Psoas muscle (tissue), 8 donors: Measurements from ENCODE around the gene GLB1L2. TPM values are rescaled to one million over a fixed set of nuclear protein-coding genes. Genes with fewer than 3 reads are reported as not detected.

Source experiments
- ATAC-seq, 4 donors: fragments of 200-7000 bp; cut with Tn5 transposase; one replicate each; pipeline ENCODE4 v1.9.1; 2020; ENCODE audit warnings: moderate library complexity in 3 of 4, mild to moderate bottlenecking in 2 of 4
- DNase-seq, 2 donors: peaks; one replicate each; pipeline ENCODE4 v3.0.0-alpha.2; 2020
- H3K27ac ChIP-seq: fragments of 200-600 bp; one replicate; pipeline ENCODE4 v1.8.0; 2022
- H3K27me3 ChIP-seq, 3 donors: fragments of 200-600 bp in 1 of 3; one replicate each; pipeline versions ENCODE4 v1.6.1 to v1.8.0; 2013 to 2022; ENCODE audit warnings: low read length in 2 of 3, mild to moderate bottlenecking in 2 of 3, moderate library complexity in 1 of 3; ENCODE audit not compliant: insufficient read depth in 3 of 3
- H3K36me3 ChIP-seq, 2 donors: fragments of 200-600 bp in 1 of 2; one replicate each; pipeline versions ENCODE4 v1.6.1 to v1.8.0; 2013 to 2022; ENCODE audit warnings: low read depth in 1 of 2, mild to moderate bottlenecking in 1 of 2, moderate library complexity in 1 of 2; ENCODE audit not compliant: insufficient read depth in 1 of 2
- H3K4me1 ChIP-seq: fragments of 200-600 bp; one replicate; pipeline ENCODE4 v1.8.0; 2022
- H3K4me3 ChIP-seq: fragments of 200-600 bp; one replicate; pipeline ENCODE4 v1.8.0; 2022; ENCODE audit warnings: mild to moderate bottlenecking
- H3K9me3 ChIP-seq: fragments of 200-600 bp; one replicate; pipeline ENCODE4 v1.8.0; 2022
- WGBS, 3 donors: extraction: QIAGEN DNeasy Blood & Tissue Kit; methylation state at CpG; one replicate each; pipeline versions ENCODE4 v1.1.6 to v1.1.7; 2013; 5-methylcytosine and 5-hydroxymethylcytosine counted together
- intact Hi-C, 2 donors: fragments of 100-400 bp; cut with DNase I; formaldehyde crosslinking; loops; one replicate each; pipeline versions ENCODE4 v1.11.0 to v1.14.2; 2022
- polyA plus RNA-seq, 3 donors: library from polyadenylated mRNA; stranded (reverse); fragments of 200-250 nt; gene quantifications; one replicate each; pipeline ENCODE4 v1.2.3, GENCODE V29; 2013
- total RNA-seq, 4 donors: library from RNA; stranded (reverse); fragmentation: NEBNext Ultra II Directional in 2 of 4; extraction: Animal tissue kit (Norgen Biotek cat#: 25700) in 2 of 4; gene quantifications; one replicate each; pipeline versions ENCODE4 v1.2.1 to v1.2.4, GENCODE V29; 2021 to 2023
- TF ChIP-seq, protein P1 (sequence below): fragments of 200-600 bp; IDR thresholded peaks from one replicate; pipeline ENCODE4 v1.8.0; 2022; ENCODE audit warnings: antibody characterized with exemption
- donor health status: healthy with polysubstance abuse.
- donor health status: DM: no; HTN: no; CAD: no; lungs with moderate emphysema.
- donor health status: Bipolar disorder and iron deficiency.
- donor health status: healthy.
- donor health status: DM: yes; HTN: yes; CAD: no.
- donor health status: DM: no; HTN: no; CAD: no.
- donor health status: DM: no; HTN: no; CAD: no.
- donor health status: DM: yes; HTN: yes; CAD: no.

The GLB1L2 gene
- total and polyA plus RNA-seq, 7 donors: 0.14 to 1.5 (median 0.91) TPM

DNA sequence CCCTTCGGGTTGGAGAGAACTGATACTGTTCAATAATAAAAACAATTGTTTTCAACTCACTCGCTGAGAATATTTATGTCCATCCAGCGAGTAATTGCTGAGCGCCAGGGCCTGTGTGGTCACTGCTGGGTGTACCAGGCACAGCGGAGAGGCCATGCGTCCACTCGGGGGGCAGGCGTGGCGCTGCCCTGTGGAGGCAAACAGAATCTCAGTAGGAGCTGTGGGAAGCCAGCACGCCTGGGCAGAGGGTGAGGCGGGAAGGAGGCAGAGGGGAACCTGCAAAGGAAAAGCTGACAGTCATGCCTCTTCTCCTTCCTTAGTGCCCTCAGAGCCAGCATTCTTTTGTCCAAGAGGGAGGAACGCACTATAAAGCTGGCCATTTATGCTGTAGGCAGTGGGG lies 44.2 kb upstream of the GLB1L2 start:
- no peak for DNase-seq
- Histone ChIP-seq H3K27me3 (peaks cover 0 to 4% (median 0%) of the 10 kb centered on the region in 3 donors), H3K4me3 (no peak overlapping the region), H3K9me3 (no peaks in the 10 kb centered on the region), H3K27ac (no peak overlapping the region), H3K4me1 (no peaks in the 10 kb centered on the region), H3K36me3 (no peaks in the 10 kb centered on the region)
- TF ChIP-seq, protein P1, sequence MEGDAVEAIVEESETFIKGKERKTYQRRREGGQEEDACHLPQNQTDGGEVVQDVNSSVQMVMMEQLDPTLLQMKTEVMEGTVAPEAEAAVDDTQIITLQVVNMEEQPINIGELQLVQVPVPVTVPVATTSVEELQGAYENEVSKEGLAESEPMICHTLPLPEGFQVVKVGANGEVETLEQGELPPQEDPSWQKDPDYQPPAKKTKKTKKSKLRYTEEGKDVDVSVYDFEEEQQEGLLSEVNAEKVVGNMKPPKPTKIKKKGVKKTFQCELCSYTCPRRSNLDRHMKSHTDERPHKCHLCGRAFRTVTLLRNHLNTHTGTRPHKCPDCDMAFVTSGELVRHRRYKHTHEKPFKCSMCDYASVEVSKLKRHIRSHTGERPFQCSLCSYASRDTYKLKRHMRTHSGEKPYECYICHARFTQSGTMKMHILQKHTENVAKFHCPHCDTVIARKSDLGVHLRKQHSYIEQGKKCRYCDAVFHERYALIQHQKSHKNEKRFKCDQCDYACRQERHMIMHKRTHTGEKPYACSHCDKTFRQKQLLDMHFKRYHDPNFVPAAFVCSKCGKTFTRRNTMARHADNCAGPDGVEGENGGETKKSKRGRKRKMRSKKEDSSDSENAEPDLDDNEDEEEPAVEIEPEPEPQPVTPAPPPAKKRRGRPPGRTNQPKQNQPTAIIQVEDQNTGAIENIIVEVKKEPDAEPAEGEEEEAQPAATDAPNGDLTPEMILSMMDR: no peak
- ATAC-seq: no peak
- intact Hi-C loops: no loop called here
- 88 to 93% (median 89%) methylated on average over 12 of the region's 12 CpGs for WGBS, 3 donors

DNA sequence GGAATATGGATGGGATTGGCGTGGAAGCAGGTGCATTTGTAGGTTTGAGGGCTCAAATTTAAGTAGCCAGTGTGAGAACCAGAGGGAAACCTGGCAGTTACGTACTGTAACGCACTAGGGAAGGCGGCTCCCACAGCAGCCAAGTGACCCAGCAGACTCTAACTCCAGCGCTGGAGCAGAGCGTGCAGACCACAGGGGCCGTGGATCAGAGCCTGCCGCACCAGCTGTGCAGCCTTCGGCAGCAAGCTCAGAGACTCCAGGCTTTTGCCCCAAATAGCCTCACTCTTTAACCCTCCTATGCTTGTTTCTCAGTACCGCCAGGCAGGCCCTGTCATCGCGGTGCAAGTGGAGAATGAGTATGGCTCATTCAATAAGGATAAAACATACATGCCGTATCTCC lies 43.3 kb upstream of the GLB1L2 start:
- H3K9me3 ChIP-seq: no peaks in the 10 kb centered on the region
- no peak overlapping the region for H3K27ac ChIP-seq
- no peak overlapping the region for H3K4me3 ChIP-seq
- 88 to 91% (median 91%) methylated on average over 13 of the region's 13 CpGs for WGBS, 3 donors
- peaks cover 0 to 4% (median 0%) of the 10 kb centered on the region in 3 donors for H3K27me3 ChIP-seq
- ATAC-seq: no peak
- intact Hi-C loops: no loop called here
- DNase-seq: no peak
- TF ChIP-seq, protein P1: no peak
- no peaks in the 10 kb centered on the region for H3K4me1 ChIP-seq
- no peaks in the 10 kb centered on the region for H3K36me3 ChIP-seq

DNA sequence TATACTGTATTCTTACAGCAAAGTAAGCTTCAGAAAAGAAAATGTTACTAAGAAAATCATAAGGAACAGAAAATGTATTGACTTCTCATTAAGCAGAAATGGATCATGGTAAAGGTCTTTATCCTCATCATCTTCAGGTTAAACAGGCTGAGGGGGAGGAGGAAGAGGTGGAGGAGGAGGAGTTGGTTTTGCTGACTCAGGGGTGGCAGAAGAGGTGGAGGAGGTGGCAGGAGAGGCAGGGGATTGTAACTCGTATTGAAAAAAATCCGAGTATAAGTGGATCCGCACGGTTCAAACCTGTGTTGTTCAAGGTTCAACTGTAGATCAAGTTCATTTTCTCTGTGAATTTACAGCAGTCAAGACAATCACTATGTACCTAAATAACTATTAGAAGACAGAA lies 42.6 kb upstream of the GLB1L2 start:
- Histone ChIP-seq H3K4me1 (no peaks in the 10 kb centered on the region), H3K9me3 (no peaks in the 10 kb centered on the region), H3K4me3 (no peak overlapping the region), H3K27me3 (peaks cover 0 to 4% (median 0%) of the 10 kb centered on the region in 3 donors), H3K36me3 (no peaks in the 10 kb centered on the region), H3K27ac (no peak overlapping the region)
- TF ChIP-seq, protein P1: no peak
- ATAC-seq: no peak
- intact Hi-C loops: no loop called here
- 67 to 85% (median 77%) methylated on average over 4 of the region's 4 CpGs for WGBS, 3 donors
- DNase-seq: no peak

DNA sequence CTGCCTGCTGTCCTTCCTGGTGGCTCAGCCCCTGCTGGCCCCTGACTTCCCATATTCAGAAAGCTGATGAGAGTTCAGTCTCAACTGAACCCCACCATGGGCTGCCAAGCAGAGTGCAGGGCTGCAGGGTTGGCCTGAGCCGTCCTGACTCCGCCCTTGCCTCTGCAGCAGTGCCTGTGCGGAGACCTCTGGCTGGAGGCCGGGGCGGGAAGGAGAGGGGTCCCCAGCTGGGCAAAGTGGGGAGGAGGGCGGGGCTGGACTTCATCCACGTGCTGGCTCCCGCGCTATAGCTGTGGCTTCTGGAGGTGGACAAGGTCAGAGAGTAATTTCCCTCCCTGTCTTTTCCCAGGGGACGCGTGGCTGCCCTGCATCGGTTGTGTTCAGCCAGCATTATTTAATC lies 42.0 kb upstream of the GLB1L2 start:
- Histone ChIP-seq H3K9me3 (no peaks in the 10 kb centered on the region), H3K4me3 (no peak overlapping the region), H3K27ac (no peak overlapping the region), H3K4me1 (no peaks in the 10 kb centered on the region), H3K27me3 (peaks cover 0 to 4% (median 0%) of the 10 kb centered on the region in 3 donors), H3K36me3 (no peaks in the 10 kb centered on the region)
- TF ChIP-seq, protein P1: no peak
- intact Hi-C loops: no loop called here
- no peak for DNase-seq
- no peak for ATAC-seq
- 11 to 24% (median 17%) methylated on average over 12 of the region's 12 CpGs for WGBS, 3 donors

DNA sequence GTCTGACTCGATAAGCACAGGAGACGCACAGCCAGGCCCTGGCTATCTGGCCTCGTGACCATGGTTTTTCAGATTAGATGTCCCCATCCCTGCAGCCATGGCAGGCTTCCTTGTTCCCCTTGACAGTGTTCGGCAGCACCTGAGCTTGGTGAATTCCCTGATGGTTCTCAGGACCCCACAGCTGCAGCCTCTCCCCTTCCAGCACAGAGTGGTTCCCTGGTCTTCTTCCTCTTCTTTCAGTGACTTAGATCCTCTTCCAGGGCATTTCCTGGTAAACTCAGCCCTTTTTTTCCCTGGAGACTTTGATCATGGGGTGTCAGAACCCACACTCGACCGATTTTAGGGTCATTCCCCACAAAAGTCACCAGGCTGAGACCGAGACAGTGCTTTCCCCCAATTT lies 41.1 kb upstream of the GLB1L2 start:
- Histone ChIP-seq H3K27me3 (peaks cover 0 to 4% (median 0%) of the 10 kb centered on the region in 3 donors), H3K27ac (no peak overlapping the region), H3K4me1 (no peaks in the 10 kb centered on the region), H3K4me3 (no peak overlapping the region), H3K36me3 (no peaks in the 10 kb centered on the region), H3K9me3 (no peaks in the 10 kb centered on the region)
- TF ChIP-seq, protein P1: no peak
- WGBS, 3 donors: 82 to 87% (median 85%) methylated on average over 7 of the region's 7 CpGs
- DNase-seq: no peak
- ATAC-seq: no peak
- intact Hi-C loops: no loop called here
